ENCODE measurements around the gene ZMYND19.
"Not testable (repeated sequence)": the region's sequence is repeated elsewhere in the genome, so short reads cannot be mapped to it uniquely, and the experiment has no call there.

ZMYND19 gene

DNA sequence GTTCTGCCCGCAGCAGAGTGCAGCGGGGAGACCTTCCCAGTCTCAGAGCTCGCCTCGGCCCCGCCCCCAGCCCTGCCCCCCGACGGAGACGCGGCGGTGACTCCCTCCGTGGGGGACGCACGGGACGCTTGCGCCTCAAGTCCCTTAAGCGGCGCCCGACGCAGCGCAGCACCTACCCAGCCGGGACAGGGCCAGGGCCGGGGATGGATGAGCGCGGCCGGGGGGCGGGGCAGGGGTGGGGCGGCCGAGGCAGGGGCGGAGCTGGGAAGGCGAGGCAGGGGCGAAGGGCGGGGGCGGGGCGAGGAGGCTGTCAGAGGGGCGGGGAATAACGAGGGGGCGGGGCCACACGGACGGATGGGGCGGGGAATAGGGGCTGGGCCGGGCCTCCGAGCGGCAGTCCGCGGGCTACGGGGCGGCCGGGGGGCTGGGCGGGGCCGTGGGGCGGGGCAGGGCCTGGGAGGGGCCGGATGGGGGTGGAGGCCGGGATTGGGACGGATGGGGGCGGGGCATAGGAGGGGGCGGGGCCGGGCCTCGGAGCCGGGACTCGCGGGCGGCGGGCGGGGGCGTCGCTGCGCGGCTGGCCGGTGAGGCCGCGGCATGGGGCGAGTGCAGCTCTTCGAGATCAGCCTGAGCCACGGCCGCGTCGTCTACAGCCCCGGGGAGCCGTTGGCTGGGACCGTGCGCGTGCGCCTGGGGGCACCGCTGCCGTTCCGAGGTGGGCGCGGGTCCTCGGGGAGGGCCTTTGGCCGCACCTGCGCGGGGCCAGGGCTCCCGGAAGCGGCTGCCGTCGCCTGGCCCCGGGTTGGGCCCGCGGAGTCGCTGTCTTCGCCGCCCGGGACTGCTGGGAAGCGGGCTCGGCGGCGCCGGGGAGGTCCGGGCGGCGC, 15.1 kb upstream of the ZMYND19 start, which contains the start of gene ARRDC1:
Gene ARRDC1 (plus strand): TSS at position 566 of the 884 bp plus-strand sequence. CDS start 32 bp downstream, at position 598.
- H3K4me3 ChIP-seq (ENCODE audit: low read depth, low read length): peak within 1 kb of the TSS; percentile 69
- TF ChIP-seq, protein P1, sequence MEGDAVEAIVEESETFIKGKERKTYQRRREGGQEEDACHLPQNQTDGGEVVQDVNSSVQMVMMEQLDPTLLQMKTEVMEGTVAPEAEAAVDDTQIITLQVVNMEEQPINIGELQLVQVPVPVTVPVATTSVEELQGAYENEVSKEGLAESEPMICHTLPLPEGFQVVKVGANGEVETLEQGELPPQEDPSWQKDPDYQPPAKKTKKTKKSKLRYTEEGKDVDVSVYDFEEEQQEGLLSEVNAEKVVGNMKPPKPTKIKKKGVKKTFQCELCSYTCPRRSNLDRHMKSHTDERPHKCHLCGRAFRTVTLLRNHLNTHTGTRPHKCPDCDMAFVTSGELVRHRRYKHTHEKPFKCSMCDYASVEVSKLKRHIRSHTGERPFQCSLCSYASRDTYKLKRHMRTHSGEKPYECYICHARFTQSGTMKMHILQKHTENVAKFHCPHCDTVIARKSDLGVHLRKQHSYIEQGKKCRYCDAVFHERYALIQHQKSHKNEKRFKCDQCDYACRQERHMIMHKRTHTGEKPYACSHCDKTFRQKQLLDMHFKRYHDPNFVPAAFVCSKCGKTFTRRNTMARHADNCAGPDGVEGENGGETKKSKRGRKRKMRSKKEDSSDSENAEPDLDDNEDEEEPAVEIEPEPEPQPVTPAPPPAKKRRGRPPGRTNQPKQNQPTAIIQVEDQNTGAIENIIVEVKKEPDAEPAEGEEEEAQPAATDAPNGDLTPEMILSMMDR (IDR thresholded peaks at IDR 0.05; ENCODE audit: low read depth, low read length): no peak

DNA sequence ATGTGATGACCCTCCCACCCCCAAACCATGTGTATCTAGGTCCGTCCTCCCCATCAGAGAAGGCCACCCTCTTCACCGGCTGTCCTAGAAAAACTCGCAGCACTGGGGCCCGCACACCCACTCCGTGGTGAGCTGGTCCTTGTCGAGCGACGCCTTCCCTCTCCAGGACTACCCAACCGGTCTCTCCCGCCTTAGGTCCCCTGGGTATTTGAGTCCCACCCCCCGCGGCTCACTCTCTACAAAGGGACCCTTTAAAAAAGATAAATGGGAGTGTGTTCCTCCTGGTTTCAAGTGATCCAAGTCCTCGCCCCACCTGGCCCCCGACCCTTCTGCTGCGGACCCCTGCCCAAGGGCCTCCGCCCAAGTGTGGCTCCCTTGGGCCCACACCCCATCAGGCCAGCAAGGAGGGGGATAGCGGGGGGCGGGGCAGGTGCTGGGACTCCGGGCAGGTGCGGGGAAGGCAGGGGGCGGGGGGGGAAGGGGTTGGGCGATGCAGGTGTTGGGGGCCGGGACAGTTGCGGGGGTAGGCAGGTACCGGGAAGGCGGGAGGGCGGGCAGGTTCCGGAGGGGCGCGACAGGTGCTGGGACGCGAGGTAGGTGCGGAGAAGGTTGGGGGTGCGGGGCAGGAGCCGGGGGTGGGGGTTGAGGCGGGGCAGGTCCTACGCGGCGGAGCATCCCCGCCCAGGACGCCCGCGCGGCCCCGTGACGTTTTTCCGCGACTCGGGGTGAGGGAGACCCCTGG, 14.2 kb upstream of the ZMYND19 start:
- TF ChIP-seq, protein P1 (IDR thresholded peaks at IDR 0.05; ENCODE audit: low read depth, low read length): no peak
- peak overlapping the region; percentile 46 for H3K4me3 ChIP-seq (ENCODE audit: low read depth, low read length)

DNA sequence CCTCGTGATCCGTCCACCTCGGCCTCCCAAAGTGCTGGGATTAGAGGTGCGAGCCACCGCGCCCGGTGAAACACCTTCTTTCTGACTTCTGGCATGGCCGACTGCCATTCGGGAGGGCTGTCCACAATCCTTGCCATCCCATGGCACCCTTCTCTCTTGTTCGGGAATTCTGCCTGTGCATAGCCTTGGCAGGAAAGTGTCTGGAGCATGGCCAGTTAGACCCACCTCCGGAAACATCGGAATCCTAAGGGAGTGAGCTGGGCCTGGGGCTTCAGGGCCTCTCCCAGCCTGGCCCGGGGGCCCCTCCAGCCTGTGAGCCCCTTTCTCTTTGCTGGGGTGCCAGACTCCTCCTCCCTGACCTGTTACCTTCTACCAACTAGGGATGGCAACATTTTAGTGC, 13.6 kb upstream of the ZMYND19 start:
- TF ChIP-seq, protein P1 (IDR thresholded peaks at IDR 0.05; ENCODE audit: low read depth, low read length): no peak
- no peak overlapping the region for H3K4me3 ChIP-seq (ENCODE audit: low read depth, low read length)

DNA sequence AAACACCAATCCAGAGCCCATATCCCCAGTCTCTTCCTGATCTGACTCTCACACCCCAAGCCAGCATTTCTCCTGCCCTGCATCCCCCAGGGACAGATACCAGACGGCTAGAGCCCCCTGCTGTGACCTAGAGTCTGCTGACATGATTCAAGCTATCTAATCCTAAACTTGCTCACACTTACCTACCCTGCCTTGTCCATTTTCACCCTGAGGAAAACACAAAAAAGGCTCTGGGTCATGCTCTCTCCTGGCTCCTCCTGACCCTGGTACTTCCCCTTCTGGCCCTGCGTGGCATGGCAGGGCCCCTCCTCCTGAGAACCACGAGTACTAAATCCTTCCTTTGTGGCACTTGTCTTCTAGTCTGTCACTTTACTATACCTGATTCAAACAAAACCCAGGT, 12.3 kb upstream of the ZMYND19 start:
- H3K4me3 ChIP-seq (ENCODE audit: low read depth, low read length): no peak overlapping the region
- TF ChIP-seq, protein P1 (IDR thresholded peaks at IDR 0.05; ENCODE audit: low read depth, low read length): no peak

DNA sequence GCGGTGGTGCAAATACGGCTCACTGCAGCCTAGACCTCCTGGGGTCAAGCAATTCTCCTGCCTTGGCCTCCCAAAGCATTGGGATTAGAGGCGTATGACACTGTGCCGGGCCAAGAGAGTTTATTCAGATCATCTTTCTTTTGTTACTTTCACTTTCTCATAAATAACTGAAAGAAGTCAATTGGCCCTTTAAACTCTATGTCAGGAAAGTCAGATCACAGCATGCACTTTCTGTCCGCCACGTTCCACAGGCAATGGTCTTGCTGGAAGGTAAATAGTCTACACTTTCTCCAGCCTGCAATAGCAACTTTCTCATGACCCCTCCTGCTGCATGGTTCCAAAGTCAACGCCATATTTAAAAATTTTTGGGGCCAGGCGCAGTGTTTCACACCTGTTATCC, 8.6 kb upstream of the ZMYND19 start:
- H3K4me3 ChIP-seq (ENCODE audit: low read depth, low read length): no peak overlapping the region
- TF ChIP-seq, protein P1 (IDR thresholded peaks at IDR 0.05; ENCODE audit: low read depth, low read length): no peak

DNA sequence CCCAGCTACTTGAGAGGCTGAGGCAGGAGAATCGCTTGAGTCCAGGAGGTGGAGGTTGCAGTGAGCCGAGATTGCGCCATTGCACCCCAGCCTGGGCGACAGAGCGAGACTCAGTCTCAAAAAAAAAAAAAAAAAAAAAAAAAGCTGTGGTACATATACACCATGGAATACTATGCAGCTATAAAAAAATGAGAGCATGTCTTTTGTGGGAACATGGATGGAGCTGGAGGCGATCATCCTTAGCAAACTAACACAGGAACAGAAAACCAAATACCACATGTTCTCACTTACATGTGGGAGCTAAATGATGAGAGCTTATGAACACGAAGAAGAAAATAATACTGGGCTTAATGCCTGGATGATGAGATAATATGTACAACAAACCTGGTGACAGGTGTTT, 6.3 kb upstream of the ZMYND19 start:
- not testable (repeated sequence) for H3K4me3 ChIP-seq (ENCODE audit: low read depth, low read length)

DNA sequence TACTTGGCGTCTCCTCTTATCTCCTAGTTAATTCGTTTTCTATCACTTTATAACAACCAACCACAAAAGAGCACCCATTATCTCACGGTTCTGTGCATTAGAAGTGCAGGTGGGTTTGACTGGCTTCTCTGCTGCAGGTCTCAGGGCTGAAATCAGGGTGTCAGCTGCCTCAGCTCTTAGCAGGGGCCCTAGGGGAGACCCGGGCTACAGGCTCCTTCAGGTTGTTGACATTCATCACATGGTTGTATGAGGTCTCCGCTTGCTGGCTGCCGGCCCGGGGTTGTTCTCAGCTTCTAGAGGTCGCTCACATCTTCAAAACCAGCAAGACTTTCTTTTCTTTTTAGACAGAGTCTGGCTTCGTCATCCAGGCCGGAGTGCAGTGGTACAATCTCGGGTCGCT, 2.9 kb upstream of the ZMYND19 start:
- TF ChIP-seq, protein P1 (IDR thresholded peaks at IDR 0.05; ENCODE audit: low read depth, low read length): no peak
- H3K4me3 ChIP-seq (ENCODE audit: low read depth, low read length): no peak overlapping the region
